D721Med (cell line): ENCODE results near the gene RSAD2.

Source experiments
- DNase-seq: peaks from one replicate; pipeline ENCODE4 v3.0.0; 2011; ENCODE audit warnings: low spot score; ENCODE audit not compliant: insufficient read length
- FAIRE-seq: peaks from 2 replicates; lab custom pipeline; 2011; peaks lifted over from hg19 to GRCh38; lab: Jason Lieb, UNC
- CTCF ChIP-seq: IDR thresholded peaks from 2 replicates; pipeline ENCODE4 v1.5.1; 2012; ENCODE audit warnings: mild to moderate bottlenecking, control low read depth; ENCODE audit not compliant: insufficient read depth; ENCODE audit errors: missing control alignments

Gene RSAD2

GRCh38 chr2:6942848-6943247 lies 65.3 kb downstream of the RSAD2 start:
- DNase-seq (no peak), FAIRE-seq (no peak)
- TF ChIP-seq CTCF, result no peak

GRCh38 chr2:6943523-6943922 lies 65.9 kb downstream of the RSAD2 start:
- DNase-seq (no peak), FAIRE-seq (no peak)
- TF ChIP-seq CTCF, result no peak

GRCh38 chr2:6943971-6944370 lies 66.4 kb downstream of the RSAD2 start:
- DNase-seq (no peak), FAIRE-seq (no peak)

GRCh38 chr2:6944555-6944954 lies 67.0 kb downstream of the RSAD2 start:
- FAIRE-seq, result no peak
- TF ChIP-seq CTCF, result no peak
- no peak for DNase-seq

More at GRCh38 chr2:6943971-6944370, 66.4 kb downstream of the RSAD2 start:
- TF ChIP-seq CTCF, result no peak

- DNase-seq (no peak), FAIRE-seq (no peak)
- TF ChIP-seq CTCF, result no peak
Observed at GRCh38 chr2:6945087-6945813, 67.7 kb downstream of the RSAD2 start.

GRCh38 chr2:6945821-6946220 lies 68.2 kb downstream of the RSAD2 start:
- no peak for TF ChIP-seq CTCF
- FAIRE-seq, result no peak
- no peak for DNase-seq

- FAIRE-seq (no peak), DNase-seq (no peak)
- no peak for TF ChIP-seq CTCF
Observed at GRCh38 chr2:6946722-6947121, 69.1 kb downstream of the RSAD2 start.
